ENCODE data around the gene LORICRIN. TPM values are rescaled to one million over a fixed set of nuclear protein-coding genes. Genes with fewer than 3 reads are reported as not detected.

The LORICRIN gene, protein sequence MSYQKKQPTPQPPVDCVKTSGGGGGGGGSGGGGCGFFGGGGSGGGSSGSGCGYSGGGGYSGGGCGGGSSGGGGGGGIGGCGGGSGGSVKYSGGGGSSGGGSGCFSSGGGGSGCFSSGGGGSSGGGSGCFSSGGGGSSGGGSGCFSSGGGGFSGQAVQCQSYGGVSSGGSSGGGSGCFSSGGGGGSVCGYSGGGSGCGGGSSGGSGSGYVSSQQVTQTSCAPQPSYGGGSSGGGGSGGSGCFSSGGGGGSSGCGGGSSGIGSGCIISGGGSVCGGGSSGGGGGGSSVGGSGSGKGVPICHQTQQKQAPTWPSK
- not detected for total RNA-seq

DNA sequence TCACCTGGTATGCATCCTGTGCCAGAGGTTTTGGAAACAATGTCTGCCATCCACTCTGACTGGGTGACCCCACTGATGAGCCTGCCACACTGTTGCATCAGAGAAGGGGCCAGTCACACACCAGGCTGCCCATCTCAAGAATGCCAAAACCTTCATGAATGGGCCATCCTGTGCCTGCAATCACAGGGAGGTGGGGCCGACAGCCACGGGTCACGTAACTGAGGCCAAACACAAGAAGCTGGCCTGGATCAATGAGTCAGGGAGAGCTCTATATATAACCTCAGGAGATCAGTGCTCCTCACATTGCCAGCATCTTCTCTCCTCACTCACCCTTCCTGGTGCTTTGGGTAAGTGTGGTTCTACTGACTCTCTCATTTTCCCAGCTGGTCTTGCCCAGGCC lies at the start of gene LORICRIN:
Gene LORICRIN, plus strand, starts transcription at position 301 of the 400 bp plus-strand sequence. CDS start 1,263 bp downstream, outside the sequence.
- TF ChIP-seq, protein P1, sequence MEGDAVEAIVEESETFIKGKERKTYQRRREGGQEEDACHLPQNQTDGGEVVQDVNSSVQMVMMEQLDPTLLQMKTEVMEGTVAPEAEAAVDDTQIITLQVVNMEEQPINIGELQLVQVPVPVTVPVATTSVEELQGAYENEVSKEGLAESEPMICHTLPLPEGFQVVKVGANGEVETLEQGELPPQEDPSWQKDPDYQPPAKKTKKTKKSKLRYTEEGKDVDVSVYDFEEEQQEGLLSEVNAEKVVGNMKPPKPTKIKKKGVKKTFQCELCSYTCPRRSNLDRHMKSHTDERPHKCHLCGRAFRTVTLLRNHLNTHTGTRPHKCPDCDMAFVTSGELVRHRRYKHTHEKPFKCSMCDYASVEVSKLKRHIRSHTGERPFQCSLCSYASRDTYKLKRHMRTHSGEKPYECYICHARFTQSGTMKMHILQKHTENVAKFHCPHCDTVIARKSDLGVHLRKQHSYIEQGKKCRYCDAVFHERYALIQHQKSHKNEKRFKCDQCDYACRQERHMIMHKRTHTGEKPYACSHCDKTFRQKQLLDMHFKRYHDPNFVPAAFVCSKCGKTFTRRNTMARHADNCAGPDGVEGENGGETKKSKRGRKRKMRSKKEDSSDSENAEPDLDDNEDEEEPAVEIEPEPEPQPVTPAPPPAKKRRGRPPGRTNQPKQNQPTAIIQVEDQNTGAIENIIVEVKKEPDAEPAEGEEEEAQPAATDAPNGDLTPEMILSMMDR (IDR thresholded peaks at IDR 0.05), result no peak
- H3K9me3 ChIP-seq, result no peaks in the 10 kb centered on the region
- H3K4me1 ChIP-seq, result peaks cover 0 to 20% of the 10 kb centered on the region in 2 donors
- H3K27me3 ChIP-seq, result peaks cover 7 to 16% of the 10 kb centered on the region in 2 donors
- no peaks in the 10 kb centered on the region for H3K36me3 ChIP-seq
- no peak within 1 kb of the TSS for H3K4me3 ChIP-seq
- DNase-seq (ENCODE audit: low spot score), result no peak
- H3K27ac ChIP-seq, result no peak within 1 kb of the TSS

DNA sequence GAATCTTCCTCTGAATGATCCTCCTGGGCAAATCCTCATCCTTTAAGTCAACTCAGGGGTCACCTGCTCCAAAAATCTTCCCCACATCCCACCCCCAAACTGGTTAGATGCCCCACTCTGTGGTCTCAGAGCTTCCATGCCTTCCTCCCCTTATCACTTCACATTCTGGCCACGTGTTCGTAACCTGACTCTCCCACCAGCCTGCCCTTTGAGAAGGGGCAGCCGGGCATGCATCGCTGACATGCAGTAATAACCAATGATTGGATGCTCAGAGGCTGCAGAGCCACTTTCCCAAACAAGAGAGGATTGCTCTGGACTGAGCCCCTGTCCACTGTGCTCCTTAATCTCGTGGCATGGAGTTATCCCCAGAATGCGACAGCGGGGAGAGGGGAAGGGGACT lies 49.3 kb upstream of the LORICRIN start:
- H3K4me1 ChIP-seq, result no peaks in the 10 kb centered on the region
- no peaks in the 10 kb centered on the region for H3K36me3 ChIP-seq
- TF ChIP-seq, protein P1 (IDR thresholded peaks at IDR 0.05), result no peak
- no peaks in the 10 kb centered on the region for H3K27me3 ChIP-seq
- no peak overlapping the region for H3K27ac ChIP-seq
- no peaks in the 10 kb centered on the region for H3K9me3 ChIP-seq
- no peak for DNase-seq (ENCODE audit: low spot score)
- no peak overlapping the region for H3K4me3 ChIP-seq

DNA sequence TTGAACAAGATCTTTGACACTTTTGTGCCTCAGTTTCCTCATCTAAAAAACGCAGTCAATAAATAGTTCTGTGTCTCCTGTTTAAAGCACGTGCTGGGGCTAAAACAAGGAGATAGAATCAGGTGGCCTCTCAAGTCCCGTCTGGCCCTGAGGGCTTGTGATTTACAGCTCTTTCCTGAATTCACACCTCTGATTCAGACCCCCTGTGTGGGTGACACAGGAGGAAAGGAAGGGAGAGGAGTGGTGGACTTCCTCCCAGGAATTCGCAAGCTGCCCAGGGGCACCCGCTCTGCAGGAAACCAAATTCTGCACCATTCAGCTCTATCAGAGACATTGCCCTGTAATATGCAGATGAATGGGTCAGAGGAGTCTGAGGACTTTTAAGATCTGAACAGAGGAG lies 47.3 kb upstream of the LORICRIN start:
- DNase-seq (ENCODE audit: low spot score), result no peak
- H3K4me3 ChIP-seq, result no peak overlapping the region
- no peaks in the 10 kb centered on the region for H3K9me3 ChIP-seq
- no peaks in the 10 kb centered on the region for H3K27me3 ChIP-seq
- H3K36me3 ChIP-seq, result no peaks in the 10 kb centered on the region
- TF ChIP-seq, protein P1 (IDR thresholded peaks at IDR 0.05), result no peak
- H3K27ac ChIP-seq, result no peak overlapping the region
- H3K4me1 ChIP-seq, result no peaks in the 10 kb centered on the region

DNA sequence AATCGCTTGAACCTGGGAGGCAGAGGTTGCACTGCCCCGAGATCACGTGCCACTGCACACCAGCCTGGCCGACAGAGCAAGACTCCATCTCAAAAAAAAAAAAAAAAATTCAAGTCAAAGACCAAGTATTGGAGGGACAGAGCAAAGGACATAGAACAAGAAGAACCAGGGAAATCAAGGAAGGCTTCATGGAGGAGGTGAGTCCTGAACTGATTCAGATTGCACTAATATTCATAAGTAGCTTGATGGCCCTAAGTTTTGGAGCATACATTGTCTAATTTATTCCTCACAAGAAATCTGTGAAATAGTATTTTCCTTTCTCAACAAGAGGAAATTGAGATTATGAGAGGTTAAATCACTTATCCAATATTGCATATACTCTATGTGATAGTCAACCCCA lies 46.0 kb upstream of the LORICRIN start:
- DNase-seq (ENCODE audit: low spot score), result no peak
- H3K36me3 ChIP-seq, result no peaks in the 10 kb centered on the region
- H3K27ac ChIP-seq, result no peak overlapping the region
- no peak overlapping the region for H3K4me3 ChIP-seq
- no peaks in the 10 kb centered on the region for H3K27me3 ChIP-seq
- no peaks in the 10 kb centered on the region for H3K9me3 ChIP-seq
- H3K4me1 ChIP-seq, result no peaks in the 10 kb centered on the region
- TF ChIP-seq, protein P1 (IDR thresholded peaks at IDR 0.05), result no peak

DNA sequence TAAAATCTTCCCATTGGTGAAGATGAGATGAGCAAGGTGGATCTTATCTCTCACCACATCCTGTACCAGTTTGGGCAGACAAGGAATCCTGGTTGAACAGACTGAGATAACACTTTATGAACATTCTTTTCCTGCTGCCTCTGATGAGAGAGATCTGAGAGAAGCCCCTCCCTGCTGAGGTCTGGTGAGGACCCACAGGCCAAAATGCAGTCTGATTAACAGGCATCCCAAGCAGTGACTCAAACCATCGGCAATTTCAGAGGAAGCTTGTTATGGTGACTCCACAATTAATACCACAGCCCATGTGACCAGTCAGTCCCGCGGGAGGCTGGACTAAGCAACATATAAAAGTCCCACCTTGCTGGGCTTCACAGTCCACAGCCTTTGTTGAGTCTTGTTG lies 42.3 kb upstream of the LORICRIN start, which contains the start of gene PRR9:
Gene PRR9, plus strand, starts transcription at position 373 of the 400 bp plus-strand sequence. CDS start 561 bp downstream, outside the sequence.
- TF ChIP-seq, protein P1 (IDR thresholded peaks at IDR 0.05), result no peak
- Histone ChIP-seq H3K27ac (no peak within 1 kb of the TSS), H3K27me3 (no peaks in the 10 kb centered on the region), H3K4me1 (no peaks in the 10 kb centered on the region), H3K36me3 (no peaks in the 10 kb centered on the region), H3K4me3 (no peak within 1 kb of the TSS), H3K9me3 (no peaks in the 10 kb centered on the region)
- DNase-seq (ENCODE audit: low spot score), result no peak

Data from right atrium auricular region (tissue), 2 donors.